GM18502 (cell line): ENCODE data around the gene PDS5B.
"Not testable (repeated sequence)": the region's sequence is repeated elsewhere in the genome, so short reads cannot be mapped to it uniquely, and the experiment has no call there.

ENCODE experiments used
- ATAC-seq: cut with Tn5 transposase; IDR thresholded peaks from one replicate; pipeline ENCODE4 v1.9.1; 2021; ENCODE audit warnings: mild to moderate bottlenecking; ENCODE audit not compliant: unreplicated experiment, poor library complexity

PDS5B gene, protein sequence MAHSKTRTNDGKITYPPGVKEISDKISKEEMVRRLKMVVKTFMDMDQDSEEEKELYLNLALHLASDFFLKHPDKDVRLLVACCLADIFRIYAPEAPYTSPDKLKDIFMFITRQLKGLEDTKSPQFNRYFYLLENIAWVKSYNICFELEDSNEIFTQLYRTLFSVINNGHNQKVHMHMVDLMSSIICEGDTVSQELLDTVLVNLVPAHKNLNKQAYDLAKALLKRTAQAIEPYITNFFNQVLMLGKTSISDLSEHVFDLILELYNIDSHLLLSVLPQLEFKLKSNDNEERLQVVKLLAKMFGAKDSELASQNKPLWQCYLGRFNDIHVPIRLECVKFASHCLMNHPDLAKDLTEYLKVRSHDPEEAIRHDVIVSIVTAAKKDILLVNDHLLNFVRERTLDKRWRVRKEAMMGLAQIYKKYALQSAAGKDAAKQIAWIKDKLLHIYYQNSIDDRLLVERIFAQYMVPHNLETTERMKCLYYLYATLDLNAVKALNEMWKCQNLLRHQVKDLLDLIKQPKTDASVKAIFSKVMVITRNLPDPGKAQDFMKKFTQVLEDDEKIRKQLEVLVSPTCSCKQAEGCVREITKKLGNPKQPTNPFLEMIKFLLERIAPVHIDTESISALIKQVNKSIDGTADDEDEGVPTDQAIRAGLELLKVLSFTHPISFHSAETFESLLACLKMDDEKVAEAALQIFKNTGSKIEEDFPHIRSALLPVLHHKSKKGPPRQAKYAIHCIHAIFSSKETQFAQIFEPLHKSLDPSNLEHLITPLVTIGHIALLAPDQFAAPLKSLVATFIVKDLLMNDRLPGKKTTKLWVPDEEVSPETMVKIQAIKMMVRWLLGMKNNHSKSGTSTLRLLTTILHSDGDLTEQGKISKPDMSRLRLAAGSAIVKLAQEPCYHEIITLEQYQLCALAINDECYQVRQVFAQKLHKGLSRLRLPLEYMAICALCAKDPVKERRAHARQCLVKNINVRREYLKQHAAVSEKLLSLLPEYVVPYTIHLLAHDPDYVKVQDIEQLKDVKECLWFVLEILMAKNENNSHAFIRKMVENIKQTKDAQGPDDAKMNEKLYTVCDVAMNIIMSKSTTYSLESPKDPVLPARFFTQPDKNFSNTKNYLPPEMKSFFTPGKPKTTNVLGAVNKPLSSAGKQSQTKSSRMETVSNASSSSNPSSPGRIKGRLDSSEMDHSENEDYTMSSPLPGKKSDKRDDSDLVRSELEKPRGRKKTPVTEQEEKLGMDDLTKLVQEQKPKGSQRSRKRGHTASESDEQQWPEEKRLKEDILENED (N-terminal part only)

DNA sequence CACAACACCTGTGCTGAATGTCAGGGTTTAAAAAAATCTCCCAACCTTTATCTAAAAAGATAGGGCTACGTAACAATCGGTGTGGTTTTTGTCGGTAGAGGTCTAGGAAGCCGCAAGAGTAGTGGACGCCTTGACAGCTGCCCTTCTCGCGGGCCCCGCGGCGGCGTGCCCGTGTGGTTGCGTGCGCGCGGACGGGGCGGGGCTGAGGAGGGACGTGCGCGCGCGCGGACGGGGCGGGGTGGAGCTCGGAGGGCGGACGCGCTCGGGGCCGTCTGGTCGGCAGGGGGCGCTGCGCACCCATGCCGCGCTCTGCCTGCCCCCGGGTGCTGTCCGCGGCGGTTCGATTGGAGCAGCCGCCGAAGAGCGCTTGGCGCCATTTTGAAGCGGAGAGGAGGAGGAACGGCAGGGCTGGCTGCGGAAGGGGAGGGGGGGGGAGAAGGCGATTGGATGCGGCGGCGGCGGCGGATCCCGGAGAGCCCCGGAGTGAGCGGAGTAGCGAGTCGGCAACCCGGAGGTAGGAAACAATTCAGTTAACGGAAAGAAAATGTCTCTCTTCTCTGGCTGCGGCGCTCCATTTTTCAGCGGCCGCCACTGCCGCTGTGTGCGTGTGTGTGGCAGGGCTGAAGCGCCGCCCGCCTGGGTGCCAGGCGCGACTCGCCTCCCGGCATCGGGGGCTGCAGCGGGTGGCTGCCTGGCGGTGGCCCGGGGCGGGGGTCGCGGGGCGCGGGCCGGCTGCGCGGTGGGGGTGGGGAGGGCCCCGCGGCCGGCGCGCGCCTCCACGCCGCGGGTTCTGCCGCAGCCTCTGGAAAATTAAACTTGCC lies at the start of gene PDS5B:
Gene PDS5B (plus strand): TSS at position 373 of the 821 bp plus-strand sequence. CDS start 62,321 bp downstream, outside the sequence.
- peak; percentile 81 for ATAC-seq

DNA sequence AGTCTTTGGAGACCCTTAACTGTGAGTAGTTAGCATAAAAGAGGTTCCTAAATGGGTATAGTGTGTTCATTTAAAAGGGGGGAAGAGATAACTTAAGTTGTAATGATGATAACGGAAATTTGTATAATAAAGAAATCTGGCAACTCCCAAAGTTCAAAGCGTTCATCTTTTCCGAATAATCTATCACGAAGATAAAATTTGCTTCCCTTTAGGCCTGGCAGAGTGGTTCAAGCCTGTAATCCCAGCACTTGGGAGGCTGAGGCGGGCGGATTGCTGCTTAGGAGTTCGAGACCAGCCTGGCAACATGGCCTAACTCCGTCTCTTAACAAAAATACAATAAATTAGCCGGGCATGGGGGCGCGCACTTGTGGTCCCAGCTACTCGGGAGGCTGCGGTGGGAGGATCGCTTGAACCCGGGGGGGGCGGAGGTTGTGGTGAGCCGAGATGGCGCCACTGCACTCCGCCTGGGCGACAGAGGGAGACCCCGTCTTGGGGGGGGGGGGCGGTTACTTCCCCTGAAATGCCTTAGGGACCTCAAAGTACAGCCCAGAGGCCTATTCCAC lies 48.6 kb upstream of the PDS5B start:
- no peak for ATAC-seq

DNA sequence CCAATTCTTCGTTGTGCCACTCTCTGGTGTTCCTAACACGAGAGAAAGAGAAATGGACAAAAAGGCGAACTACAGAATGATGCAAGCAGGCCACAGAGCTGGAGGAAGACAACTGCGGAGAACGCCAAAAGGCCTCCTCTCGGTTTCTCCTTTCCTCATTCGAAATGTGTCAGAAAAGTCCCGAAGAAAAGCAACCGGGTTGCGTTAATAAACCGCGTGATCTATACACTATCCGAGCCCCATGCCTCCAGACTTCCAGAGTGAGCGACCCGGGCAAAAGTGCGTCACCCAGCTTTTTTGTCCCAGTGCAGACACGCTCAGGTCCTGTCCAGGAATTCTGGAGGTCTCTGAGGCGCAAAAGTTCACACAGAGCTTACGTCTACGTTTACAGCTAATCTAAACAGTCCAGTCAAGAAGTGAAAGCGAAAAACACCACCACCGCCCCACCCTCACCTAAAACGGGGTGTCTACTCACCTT lies 48.1 kb upstream of the PDS5B start:
- peak; percentile 83 for ATAC-seq

DNA sequence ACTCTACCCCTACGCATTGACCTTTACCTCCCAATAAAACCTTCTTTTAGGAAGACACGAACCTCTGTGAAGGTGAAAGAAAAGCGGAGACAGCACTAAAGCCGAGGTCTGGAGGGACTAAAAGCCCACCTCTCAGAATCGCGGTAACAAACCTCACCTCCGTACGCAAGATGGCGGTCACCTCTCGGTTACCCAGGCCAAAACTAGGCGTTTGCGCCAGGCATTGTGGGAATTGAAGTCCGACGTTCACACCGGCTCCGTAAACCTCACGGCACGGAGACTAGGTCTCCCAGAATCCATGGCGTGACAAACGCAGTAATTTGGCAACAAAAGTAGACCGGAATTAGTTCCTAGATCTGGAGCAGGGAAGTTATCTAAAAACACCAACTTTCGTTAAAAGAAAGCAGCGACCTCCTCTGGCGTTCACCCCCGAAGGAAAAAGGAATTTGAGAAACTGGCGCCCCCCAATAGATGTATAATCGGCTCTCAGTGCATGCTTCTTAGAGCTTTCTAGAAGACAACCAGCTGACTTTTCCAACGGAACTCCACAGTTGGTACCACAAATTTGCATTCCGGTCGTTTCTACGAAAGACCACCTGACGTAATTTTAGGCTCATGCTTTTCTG lies 47.5 kb upstream of the PDS5B start, which contains the start of gene N4BP2L2:
Gene N4BP2L2 (minus strand): TSS at position 175 of the 626 bp plus-strand sequence. CDS start 1,768 bp downstream, outside the sequence.
- ATAC-seq = peak; percentile 98

DNA sequence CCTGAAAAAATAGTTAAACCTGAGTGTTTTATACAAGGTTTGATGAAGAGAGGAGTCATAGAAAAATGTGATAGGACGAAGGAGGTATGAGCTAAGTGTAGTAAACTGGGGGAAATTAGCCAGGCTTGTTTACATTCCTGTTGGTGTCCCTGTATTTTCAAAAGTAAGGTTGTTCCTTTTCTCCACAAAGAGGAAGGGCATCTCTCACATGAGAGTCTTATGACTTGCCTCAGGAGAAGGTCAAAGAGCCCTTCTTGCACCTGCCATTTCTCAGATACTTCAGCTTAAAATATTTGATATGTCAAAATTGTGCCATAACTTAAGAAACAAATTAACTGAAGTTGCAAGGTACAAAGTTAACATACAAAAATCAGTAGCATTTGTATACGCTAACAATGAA lies 44.0 kb upstream of the PDS5B start:
- ATAC-seq = no peak

DNA sequence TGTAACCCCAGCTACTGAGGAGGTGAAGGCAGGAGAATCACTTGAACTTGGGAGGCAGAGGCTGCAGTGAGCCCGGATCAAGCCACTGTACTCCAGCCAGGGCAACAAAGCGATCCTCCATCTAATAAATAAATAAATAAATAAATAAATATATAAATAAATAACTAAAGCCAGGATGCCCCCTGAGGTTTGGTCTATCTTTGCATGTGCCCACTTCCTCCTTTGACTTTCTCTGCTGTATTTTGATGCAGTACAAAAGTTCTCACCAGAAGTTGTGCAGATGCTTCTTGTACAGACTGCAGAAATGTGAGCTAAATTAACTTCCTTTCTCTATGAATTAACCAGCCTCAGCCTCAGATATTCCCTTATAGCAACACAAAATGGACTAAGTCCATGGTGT lies 41.2 kb upstream of the PDS5B start:
- no peak for ATAC-seq

DNA sequence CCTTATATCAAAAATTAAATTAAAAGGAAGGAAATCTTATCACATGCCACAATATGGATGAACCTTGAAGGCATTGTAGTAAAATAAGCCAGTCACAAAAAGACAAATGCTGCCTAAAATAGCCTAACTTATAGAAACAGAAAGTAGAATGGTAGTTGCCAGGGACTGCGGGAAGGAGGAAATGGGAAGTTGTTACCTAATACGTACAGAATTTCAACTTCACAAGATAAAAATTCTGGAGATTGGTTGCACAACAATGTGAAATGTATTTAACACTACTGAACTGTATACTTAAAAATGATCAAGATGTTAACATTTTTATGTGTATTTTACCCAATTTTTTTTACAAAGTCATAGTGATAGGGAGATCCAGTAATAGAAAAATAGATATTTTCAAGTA lies 37.4 kb upstream of the PDS5B start:
- no peak for ATAC-seq

DNA sequence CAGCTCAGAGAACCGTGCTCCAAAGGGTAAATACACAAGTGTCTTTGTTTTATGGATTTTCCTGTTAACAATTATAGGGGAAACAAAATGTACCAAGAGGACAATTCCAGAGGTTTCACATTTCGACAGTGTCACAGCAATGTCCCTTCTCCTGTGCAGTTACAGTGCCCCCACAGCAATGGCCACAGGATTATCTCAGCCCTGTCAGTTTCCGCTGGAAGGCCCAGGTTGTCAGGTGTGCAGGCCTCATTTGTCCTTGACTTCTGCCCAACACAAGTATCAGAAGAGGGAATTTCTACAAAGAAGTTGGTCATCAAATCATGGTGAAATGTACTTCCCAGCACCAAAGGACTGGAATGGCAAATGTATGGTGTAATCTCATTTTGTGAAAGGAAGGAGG lies 36.5 kb upstream of the PDS5B start:
- ATAC-seq = no peak

DNA sequence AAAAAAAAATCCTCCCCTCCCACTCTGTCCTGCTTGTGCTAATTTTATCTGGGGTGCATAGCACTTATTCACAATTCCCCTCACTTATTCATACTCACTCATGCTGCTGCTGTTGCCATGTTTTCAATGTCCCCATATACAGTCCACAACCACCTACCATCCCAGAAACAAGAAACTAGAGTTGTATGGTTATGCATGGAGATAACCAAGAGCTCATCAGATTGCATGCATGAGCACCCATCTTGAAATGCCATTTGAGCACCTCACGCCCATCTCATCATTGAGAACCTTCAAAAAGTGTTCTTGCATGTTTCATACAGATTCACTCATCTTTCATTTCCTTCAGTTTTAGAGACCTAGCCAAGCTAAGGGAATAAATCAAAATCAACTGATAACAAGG lies 32.5 kb upstream of the PDS5B start:
- ATAC-seq = peak; percentile 58

DNA sequence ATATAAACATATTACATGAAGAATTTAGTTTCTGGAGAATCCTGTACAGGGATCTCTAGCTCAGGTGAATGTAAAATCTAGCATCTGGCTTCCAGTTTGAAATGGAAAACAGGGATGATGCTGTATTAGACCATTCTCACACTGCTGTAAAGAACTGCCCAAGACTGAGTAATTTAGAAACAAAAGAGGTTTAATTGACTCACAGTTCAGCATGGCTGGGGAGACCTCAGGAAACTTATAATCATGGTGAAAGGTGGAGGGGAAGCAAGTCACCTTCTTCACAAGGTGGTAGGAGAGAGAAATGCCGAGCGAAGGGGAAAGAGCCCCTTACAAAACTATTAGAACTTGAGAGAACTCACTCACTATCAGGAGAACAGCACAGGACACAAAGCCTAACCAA lies 30.6 kb upstream of the PDS5B start:
- ATAC-seq = no peak

DNA sequence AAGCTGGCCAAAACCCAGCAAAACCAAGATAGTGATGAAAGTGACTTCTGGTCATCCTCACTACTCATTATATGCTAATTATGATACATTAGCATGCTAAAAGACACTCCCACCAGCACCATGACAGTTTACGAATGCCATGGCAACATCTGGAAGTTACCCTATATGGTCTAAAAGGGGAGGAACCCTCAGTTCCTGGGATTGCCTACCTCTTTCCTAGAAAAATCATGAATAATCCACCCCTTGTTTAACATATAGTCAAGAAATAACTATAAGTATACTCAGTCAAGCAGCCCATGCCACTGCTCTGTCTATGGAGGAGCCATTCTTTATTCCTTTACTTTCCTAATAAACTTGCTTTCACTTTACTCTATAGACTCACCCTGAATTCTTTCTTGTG lies 25.4 kb upstream of the PDS5B start:
- not testable (repeated sequence) for ATAC-seq

DNA sequence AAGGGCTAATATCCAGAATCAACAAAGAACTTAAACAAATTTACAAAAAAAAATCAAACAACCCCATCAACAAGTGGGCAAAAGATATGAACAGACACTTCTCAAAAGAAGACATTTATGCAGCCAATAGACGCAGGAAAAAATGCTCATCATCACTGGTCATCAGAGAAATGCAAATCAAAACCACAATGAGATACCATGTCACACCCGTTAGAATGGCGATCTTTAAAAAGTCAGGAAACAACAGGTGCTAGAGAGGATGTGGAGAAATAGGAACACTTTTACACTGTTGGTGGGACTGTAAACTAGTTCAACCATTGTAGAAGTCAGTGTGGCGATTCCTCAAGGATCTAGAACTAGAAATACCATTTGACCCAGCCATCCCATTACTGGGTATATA lies 10.6 kb upstream of the PDS5B start:
- not testable (repeated sequence) for ATAC-seq

DNA sequence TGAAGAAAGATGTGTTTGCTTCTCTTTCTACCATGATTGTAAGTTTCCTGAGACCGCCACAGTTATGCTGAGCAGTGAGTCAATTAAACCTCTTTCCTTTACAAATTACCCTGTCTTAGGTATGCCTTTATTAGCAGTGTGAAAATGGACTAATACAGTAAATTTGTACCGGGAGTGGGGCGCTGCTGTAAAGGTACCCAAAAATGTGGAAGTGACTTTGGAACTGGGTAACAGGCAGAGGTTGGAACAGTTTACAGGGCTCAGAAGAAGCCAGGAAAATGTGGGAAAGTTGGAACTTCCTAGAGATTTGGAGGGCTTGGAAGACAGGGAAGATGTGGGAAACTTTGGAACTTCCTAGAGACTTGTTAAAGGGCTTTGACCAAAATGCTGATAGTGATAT lies 9.2 kb upstream of the PDS5B start:
- ATAC-seq = no peak

DNA sequence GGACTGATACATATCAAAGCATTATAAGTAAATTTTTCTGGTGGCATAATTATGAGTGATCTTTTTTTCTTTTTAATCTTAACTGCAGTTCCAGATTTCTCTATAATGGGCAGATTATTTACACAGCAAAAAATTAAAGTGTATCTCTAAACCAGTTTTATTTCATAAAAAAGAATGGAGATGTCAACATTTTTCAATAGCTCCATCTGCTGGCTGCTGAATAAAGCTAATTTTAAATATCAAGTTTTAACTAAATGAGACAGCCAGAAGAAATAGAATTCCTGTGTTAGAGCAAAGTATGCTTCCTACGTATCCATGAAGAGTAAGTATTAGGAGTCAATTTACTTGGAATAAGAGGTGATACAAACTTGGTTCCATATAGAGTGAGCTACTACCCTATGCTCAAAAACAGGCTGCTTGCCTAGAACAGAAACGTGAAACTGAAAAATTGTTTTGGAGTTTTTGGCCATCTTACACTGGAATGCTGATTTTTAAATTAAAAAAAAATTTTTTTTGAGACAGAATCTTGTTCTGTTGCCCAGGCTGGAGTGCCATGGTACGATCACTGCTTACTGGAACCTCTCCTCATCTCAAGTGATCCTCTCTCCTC lies 5.0 kb upstream of the PDS5B start:
- no peak for ATAC-seq

DNA sequence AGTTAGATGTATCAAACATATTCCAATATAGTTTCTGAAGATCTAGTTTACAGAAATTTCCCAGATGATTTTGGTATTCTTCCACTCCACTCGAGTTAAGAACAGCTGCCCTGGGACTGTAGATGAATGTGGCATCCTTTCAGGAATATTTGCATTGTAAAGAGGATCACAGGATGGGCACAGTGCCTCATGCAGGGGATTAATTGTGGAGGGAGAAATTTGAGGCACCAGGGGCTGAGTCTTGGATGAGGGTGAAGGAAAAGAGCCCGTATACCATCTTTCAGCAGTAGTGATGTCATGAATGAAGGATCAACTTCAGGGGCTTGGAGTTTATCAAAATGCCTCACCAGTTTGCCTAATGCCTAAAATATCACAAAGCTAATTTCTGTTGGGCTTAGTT lies 4.0 kb upstream of the PDS5B start:
- no peak for ATAC-seq

DNA sequence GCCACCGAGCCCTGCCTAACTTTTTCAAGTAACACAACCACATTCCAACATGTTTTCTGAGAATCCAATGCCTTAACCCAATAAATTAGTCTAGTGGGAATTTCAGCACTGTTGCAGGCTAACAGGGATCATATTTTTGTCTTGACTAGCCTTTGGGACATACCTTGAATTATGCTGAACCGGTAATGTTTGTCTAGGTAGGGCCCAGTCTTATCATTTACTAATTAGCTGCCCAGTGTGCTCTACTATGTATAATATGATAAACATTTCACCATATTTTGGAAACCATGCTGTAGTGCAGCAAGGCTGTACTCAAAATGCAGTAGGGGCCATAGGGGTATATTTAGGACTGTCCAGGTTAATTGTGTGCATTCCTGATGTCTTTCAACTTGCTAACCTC lies 3.3 kb upstream of the PDS5B start:
- no peak for ATAC-seq

DNA sequence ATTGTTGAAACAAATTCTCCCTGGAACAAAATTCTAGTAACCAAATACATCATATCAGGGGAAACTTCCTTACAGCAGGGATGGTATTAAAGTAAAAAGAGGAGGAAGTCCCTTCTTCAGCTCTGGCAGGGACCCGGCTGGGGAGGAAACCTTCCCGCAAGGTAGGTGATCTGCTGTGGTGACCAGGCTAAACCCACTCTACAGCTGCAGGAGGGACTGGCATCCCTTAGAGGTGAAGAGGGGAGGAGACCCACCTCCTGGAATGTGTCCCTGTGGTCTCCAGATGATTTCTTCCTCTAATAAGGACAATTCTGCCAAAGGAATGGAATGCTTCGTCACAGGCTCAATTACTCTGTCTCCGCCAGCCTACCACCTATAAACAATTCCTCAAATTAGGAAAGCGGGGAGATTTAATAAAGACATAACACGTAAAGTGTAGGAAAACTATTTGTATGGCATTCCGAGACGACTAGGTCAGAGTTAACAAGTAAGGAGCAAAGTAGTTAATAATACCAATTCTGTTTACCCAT lies 637 bp upstream of the PDS5B start:
- no peak for ATAC-seq
